Left kidney (tissue), 8 donors: ENCODE results near the gene SERF2. TPM values are rescaled to one million over a fixed set of nuclear protein-coding genes. Genes with fewer than 3 reads are reported as not detected.

Experiments used
- DNase-seq: peaks from one replicate; pipeline ENCODE4 v3.0.0-alpha.2; 2013
- long read RNA-seq, 8 donors: transcript quantifications; one replicate each; lab custom pipeline, GENCODE V29; 2026
- polyA plus RNA-seq: library from polyadenylated mRNA; unstranded; fragments of 120-200 nt; gene quantifications from one replicate; pipeline ENCODE4 v1.2.1, GENCODE V29; 2013; ENCODE audit not compliant: insufficient read length

SERF2 gene
- 529 TPM for polyA plus RNA-seq
- long read RNA-seq, donor 1, transcript SERF2-201 (3 exons, 1,537 nt), result major isoform, 711 of 916 reads
- long read RNA-seq, donor 1, transcript SERF2-216 (2 exons, 1,030 nt), result minor isoform, 14 of 916 reads
- long read RNA-seq, donor 1, transcript SERF2-205 (3 exons, 690 nt), result minor isoform, 8 of 916 reads
- long read RNA-seq, donor 1, transcript SERF2-207 (2 exons, 582 nt), result minor isoform, 170 of 916 reads
- long read RNA-seq, donor 1, partial matches to known transcripts, result 0 of 916 reads
- long read RNA-seq, donor 1, other reads (novel, unspliced or antisense), result 0 of 916 reads
- long read RNA-seq, donor 2, transcript SERF2-201 (3 exons, 1,537 nt), result major isoform, 586 of 698 reads
- long read RNA-seq, donor 2, transcript SERF2-207 (2 exons, 582 nt), result minor isoform, 71 of 698 reads
- long read RNA-seq, donor 2, transcript SERF2-216 (2 exons, 1,030 nt), result minor isoform, 16 of 698 reads
- long read RNA-seq, donor 2, partial matches to known transcripts, result 15 of 698 reads
- long read RNA-seq, donor 2, other reads (novel, unspliced or antisense), result 0 of 698 reads
- long read RNA-seq, donor 3, transcript SERF2-201 (3 exons, 1,537 nt), result major isoform, 464 of 532 reads
- long read RNA-seq, donor 3, transcript SERF2-207 (2 exons, 582 nt), result minor isoform, 52 of 532 reads
- long read RNA-seq, donor 3, transcript SERF2-216 (2 exons, 1,030 nt), result minor isoform, 8 of 532 reads
- long read RNA-seq, donor 3, partial matches to known transcripts, result 5 of 532 reads
- long read RNA-seq, donor 3, other reads (novel, unspliced or antisense), result 0 of 532 reads
- long read RNA-seq, donor 4, transcript SERF2-201 (3 exons, 1,537 nt), result major isoform, 165 of 215 reads
- long read RNA-seq, donor 4, transcript SERF2-207 (2 exons, 582 nt), result minor isoform, 28 of 215 reads
- long read RNA-seq, donor 4, partial matches to known transcripts, result 17 of 215 reads
- long read RNA-seq, donor 4, other reads (novel, unspliced or antisense), result 0 of 215 reads
- long read RNA-seq, donor 5, transcript SERF2-204 (3 exons, 586 nt), result minor isoform, 5 of 1,721 reads
- long read RNA-seq, donor 5, transcript SERF2-201 (3 exons, 1,537 nt), result major isoform, 1,490 of 1,721 reads
- long read RNA-seq, donor 5, transcript SERF2-216 (2 exons, 1,030 nt), result minor isoform, 26 of 1,721 reads
- long read RNA-seq, donor 5, transcript SERF2-207 (2 exons, 582 nt), result minor isoform, 183 of 1,721 reads
- long read RNA-seq, donor 5, partial matches to known transcripts, result 9 of 1,721 reads
- long read RNA-seq, donor 5, other reads (novel, unspliced or antisense), result 0 of 1,721 reads
- long read RNA-seq, donor 6, transcript SERF2-205 (3 exons, 690 nt), result minor isoform, 6 of 864 reads
- long read RNA-seq, donor 6, transcript SERF2-201 (3 exons, 1,537 nt), result major isoform, 721 of 864 reads
- long read RNA-seq, donor 6, transcript SERF2-216 (2 exons, 1,030 nt), result minor isoform, 6 of 864 reads
- long read RNA-seq, donor 6, transcript SERF2-207 (2 exons, 582 nt), result minor isoform, 126 of 864 reads
- long read RNA-seq, donor 6, partial matches to known transcripts, result 0 of 864 reads
- long read RNA-seq, donor 6, other reads (novel, unspliced or antisense), result 0 of 864 reads
- long read RNA-seq, donor 7, transcript SERF2-216 (2 exons, 1,030 nt), result minor isoform, 27 of 1,088 reads
- long read RNA-seq, donor 7, transcript SERF2-202 (3 exons, 506 nt), result minor isoform, 6 of 1,088 reads
- long read RNA-seq, donor 7, transcript SERF2-201 (3 exons, 1,537 nt), result major isoform, 910 of 1,088 reads
- long read RNA-seq, donor 7, transcript SERF2-207 (2 exons, 582 nt), result minor isoform, 120 of 1,088 reads
- long read RNA-seq, donor 7, partial matches to known transcripts, result 16 of 1,088 reads
- long read RNA-seq, donor 7, other reads (novel, unspliced or antisense), result 0 of 1,088 reads
- long read RNA-seq, donor 8, transcript SERF2-216 (2 exons, 1,030 nt), result minor isoform, 6 of 344 reads
- long read RNA-seq, donor 8, transcript SERF2-201 (3 exons, 1,537 nt), result major isoform, 285 of 344 reads
- long read RNA-seq, donor 8, transcript SERF2-207 (2 exons, 582 nt), result minor isoform, 50 of 344 reads
- long read RNA-seq, donor 8, partial matches to known transcripts, result 0 of 344 reads
- long read RNA-seq, donor 8, other reads (novel, unspliced or antisense), result 0 of 344 reads

- DNase-seq, result peak; percentile 99
These were observed at the start of gene SERF2 for GRCh38 chr15:43791993-43792760. SERF2 (plus strand) TSS chr15:43792320; CDS start chr15:43792377, 57 bp downstream.

GRCh38 chr15:43746245-43746902 lies 45.7 kb upstream of the SERF2 start, which contains the start of gene PDIA3:
PDIA3 (plus strand) TSS chr15:43746438; CDS start chr15:43746540, 102 bp downstream.
- DNase-seq, result peak; percentile 88

GRCh38 chr15:43746903-43747309 lies 45.2 kb upstream of the SERF2 start:
- peak; percentile 17 for DNase-seq

GRCh38 chr15:43748376-43748775 lies 43.7 kb upstream of the SERF2 start:
- DNase-seq, result no peak

GRCh38 chr15:43749690-43750345 lies 42.3 kb upstream of the SERF2 start:
- DNase-seq, result no peak

GRCh38 chr15:43751885-43752284 lies 40.2 kb upstream of the SERF2 start:
- DNase-seq, result no peak

GRCh38 chr15:43762824-43763223 lies 29.3 kb upstream of the SERF2 start:
- DNase-seq, result no peak

GRCh38 chr15:43763819-43764446 lies 28.2 kb upstream of the SERF2 start:
- no peak for DNase-seq

GRCh38 chr15:43769584-43770228 lies 22.4 kb upstream of the SERF2 start:
- DNase-seq, result peak; percentile 39

GRCh38 chr15:43771816-43772215 lies 20.3 kb upstream of the SERF2 start:
- DNase-seq, result no peak

GRCh38 chr15:43772624-43773023 lies 19.5 kb upstream of the SERF2 start:
- DNase-seq, result no peak

- no peak for DNase-seq
These were observed 18.1 kb upstream of the SERF2 start for GRCh38 chr15:43774062-43774461.

GRCh38 chr15:43775411-43775965 lies 16.6 kb upstream of the SERF2 start:
- DNase-seq, result no peak

- no peak for DNase-seq
These were observed 15.9 kb upstream of the SERF2 start for GRCh38 chr15:43776101-43776717.

- DNase-seq, result no peak
These were observed 15.3 kb upstream of the SERF2 start, which contains the start of gene ELL3 for GRCh38 chr15:43776718-43777266. ELL3 (minus strand) TSS chr15:43776966; CDS start chr15:43776901, 65 bp downstream.
